HG03469 (cell line): ENCODE measurements around the gene TUBB4B.

Experiments used
- ATAC-seq: cut with Tn5 transposase; IDR thresholded peaks from one replicate; pipeline ENCODE4 v1.9.1; 2021; ENCODE audit warnings: mild to moderate bottlenecking, moderate library complexity, moderate number of reproducible peaks; ENCODE audit not compliant: unreplicated experiment

Gene TUBB4B

DNA sequence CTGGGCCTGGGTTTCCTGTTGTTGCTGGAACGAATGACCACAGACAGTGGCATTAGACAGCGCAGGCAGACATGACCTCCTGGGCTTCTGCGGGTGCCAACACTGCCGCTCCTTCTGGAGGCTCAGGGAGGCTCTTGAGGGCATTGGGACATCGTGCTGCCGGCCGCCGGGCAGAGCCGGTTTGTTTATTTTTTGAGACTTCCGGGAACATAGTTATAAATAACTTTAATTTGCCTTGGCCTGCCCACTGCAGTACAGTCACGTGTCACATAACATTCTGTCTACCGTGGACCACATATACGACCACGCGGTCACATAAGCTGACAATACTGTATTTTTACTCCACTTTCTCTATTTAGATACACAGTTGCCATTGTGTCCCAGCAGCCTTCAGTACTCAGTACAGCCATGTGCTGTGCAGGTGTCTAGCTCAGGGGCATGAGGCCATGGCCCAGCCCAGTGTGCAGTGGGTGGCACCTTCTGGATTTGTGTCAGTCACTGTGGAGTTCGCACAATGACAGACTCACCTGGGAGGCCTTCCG is 28.2 kb downstream of the TUBB4B start:
- ATAC-seq: no peak

DNA sequence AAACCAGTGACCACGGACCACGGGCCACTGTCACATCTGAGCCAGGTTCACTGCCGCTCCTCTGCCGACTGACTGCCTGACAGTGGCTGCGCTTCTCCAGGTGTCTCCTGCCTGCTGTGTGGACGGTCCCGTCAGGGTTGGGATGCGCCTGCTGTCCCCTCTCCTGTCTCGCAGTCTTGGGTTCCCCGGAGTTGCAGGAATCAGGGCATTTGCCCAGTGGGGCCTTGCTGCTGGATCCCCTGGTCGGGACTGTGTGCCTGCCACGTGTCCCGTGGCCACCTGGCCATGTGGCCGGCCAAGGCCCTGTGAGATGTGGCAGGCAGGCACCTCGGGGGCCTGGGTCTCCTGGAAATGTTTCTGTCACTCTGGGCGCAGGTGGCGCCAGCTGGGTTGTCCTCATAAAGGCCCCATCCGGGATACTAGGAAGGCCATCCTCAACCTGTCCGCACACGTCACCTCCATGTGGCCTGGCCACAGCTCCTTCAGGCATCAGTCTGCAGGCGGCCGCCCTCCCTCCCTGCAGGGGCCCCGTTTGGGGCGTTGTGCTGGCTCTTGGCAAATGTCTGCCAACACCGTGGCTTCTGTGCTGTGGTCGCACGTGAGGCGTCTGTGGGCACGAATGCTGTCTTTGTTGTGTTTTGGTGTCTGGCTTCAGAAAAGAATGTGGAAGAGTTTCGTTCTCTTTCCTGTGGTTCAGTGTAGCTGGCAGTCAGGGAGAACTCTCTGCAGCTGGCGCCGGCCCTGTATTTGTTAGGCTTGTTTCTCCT is 30.0 kb downstream of the TUBB4B start:
- no peak for ATAC-seq

DNA sequence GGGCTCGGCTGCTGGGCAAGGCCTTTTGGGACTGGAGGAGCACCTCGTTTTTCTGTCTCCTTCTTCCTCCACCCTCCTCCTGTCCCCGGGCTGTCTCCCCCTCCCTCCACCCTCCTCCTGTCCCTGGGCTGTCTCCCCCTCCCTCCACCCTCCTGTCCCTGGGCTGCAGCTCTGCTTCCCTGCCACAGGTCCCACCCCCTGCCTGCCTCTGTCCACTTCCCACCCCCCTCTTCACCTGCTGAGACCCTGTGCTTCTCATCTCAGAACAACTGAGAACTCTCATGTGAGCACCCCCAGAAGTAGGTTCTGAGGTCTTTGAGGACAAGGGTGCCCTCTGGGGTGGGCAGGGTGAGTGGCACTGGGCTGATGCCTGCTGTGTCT is 30.6 kb downstream of the TUBB4B start:
- ATAC-seq: no peak

DNA sequence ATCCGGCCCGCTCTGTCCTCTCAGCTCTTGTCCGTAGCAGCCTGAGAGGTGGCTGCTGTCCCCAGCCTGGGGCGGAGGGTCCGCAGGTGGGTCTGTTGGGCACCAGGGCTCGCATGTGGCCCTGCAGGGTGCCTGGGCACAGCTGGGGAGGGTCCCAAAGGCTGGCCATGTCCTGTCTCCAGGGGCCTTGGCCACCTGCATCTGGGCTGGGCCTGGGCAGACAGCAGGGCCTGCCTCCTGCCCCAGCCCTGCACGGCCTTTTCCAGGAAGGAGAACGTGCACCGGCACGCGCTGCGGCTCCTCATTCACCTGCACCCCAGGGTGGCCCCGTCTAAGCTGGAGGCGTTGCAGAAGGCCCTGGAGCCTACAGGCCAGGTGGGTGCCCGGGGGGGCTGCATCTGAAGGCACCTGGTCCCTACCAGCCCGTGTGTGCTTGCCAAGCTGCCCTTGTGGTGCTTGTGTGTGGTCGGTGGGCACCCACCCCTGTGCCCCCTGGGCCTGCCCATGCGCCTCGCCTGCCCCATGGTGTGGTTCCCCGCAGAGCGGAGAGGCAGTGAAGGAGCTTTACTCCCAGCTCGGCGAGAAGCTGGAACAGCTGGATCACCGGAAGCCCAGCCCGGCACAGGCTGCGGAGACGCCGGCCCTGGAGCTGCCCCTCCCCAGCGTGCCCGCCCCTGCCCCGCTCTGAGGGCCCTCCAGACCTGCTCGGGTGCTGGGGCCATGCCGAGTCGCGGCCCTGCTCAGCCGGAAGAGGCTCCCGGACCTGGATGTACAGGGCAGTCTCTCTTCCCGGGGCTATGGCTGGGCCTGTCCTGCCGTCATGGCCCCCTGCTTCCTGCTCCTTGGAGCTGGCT is 31.4 kb downstream of the TUBB4B start:
- no peak for ATAC-seq

DNA sequence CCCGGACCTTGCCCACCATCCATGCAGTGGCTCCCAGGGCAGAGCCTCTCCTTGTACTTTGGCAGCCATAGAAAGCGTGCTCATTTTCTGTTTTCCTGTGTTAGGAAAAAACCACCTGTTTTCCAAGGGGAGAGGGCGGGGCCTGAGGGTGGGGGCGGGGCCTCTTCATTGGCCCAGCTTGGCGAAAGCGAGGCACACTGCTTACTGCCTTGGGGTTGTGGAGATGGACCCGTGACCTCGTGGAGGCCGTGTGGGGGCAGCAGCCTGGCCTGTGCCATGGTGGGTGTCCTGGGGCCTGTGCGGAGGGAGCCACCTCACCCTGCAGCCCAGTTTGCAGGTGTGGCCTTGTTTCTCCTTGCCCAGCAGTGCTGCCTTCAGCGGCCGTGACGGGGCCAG is 32.0 kb downstream of the TUBB4B start:
- ATAC-seq: no peak

DNA sequence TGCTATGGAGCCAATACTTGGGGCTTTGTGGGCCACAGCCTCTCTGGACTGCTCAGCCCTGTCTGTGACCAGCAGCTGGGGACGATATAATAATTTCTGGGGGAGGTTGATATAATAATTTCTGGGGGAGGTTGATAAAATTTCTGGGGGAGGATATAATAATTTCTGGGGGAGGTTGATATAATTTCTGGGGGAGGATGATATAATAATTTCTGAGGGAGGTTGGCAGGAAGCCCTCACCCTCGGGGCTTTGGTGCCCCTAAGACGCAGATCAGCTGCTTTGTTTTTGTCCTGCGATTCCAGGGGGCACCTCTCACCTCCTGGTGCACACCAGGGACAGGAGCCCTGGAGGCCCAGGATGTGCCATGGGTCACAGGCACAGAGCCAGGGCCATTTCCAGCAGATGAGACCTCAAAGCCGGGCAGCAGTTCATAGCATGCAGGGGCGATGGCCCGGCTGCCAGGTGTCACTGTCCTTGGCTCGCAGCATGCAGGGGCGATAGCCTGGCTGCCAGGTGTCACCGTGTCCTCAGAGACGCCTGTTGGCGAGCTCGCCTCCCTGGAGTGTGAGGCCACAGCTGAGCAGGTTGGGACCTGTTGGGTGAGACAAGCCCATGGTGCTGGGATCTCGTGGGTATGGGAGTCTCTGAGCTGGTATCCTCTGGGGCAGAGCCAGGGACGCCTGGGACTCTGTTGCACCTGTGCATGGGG is 32.7 kb downstream of the TUBB4B start:
- ATAC-seq: no peak

DNA sequence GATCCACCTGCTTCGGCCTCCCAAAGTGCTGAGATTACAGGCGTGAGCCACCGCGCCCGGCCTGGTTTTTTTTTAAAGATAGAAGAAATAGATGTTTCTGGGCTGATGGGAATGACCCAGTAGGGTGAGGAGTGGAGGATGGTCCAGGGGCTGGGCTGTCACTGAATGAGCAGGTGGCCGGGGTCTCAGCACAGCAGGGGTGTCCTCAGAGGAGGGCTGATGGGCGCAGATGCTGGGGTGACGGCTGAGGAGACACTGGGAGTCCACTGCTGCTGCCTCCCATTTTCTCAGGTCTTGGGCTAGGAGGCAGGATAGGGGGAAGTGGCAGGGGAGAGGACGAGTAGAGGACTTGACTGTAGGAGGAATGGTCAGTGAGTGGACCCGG is 34.1 kb downstream of the TUBB4B start:
- no peak for ATAC-seq

DNA sequence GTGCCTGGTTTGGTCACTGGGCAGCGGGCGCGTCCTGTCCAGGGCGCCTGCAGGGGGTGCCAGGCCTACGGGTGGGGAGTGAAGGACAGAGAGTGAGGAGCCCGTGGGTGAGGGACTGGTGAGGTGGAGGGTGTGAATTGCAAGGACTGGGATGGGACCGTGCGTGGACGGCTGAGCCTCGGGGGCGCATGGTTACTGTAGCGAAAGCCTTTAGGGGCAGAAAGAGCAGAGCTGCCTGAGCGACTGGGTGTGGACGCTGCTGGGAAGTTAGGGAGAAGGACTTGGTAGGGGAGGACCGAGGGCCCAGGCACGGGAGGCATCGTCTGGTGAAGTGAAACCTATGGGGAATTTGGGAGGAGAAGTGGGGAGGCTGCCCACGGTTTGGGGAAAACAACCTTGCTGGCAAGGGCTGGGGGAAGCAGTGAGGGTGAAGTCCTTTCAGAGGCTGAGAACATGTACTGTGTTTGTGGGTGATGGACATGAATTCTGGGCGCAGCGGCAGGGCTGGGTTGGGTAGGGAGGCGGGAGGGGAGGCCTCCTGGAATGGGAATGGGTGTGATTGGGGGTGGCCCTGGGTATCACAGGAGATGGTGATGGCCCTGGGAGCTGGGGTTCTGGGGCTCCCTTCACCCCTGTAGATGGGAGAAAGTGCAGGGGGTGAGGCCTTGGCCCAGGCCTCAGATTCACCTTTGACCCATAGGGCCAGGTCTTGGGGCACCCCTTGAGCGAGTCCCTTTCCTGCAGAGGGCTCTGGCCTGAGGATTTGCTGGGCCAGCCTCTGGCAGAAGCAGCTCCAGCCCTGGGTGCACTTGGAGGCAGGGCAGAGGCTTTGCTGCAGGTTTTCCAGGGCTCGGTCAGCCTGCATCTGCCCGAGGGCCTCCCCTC is 34.7 kb downstream of the TUBB4B start:
- ATAC-seq: no peak

DNA sequence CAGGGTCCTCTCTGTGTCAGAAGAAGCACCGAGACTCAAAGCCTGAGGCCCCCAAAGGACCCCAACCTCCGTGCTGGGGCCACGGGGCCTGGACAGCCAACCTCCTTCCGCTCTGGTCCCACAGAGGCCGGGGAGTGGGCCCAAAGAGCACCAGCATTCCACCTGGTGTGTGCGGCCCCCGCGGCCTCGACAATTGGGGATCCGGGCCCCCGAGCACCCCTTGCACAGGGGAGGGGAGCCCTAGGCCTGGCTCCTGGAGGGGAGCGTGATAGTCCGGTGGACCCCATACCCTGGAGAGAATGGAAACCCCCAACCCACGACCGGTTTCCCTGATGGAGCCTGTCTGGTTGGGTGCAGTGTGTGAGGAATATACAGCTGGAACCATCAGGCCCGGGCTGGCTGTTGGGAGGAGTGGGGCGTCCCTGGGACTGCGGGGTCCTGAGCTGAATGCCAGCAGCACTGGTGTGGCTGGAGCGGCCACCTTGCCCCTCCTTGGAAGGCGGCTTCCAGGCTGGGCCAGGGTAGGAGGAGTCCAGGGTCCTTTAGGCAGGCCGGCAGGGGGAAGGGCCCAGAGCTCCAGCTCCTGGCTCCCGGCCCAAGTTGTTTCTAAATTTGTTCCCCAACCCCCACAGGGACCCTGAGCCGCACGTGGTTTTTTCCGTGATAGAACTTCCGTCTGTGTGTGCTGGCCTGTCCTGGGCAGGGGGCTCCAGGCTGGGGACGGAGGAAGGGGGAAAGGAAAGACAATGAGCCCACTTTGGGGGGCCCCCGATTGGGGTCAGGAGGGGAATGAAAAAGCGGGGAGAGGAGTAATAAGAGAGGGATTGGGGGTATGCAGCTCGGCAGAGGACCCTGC is 35.6 kb downstream of the TUBB4B start:
- no peak for ATAC-seq

DNA sequence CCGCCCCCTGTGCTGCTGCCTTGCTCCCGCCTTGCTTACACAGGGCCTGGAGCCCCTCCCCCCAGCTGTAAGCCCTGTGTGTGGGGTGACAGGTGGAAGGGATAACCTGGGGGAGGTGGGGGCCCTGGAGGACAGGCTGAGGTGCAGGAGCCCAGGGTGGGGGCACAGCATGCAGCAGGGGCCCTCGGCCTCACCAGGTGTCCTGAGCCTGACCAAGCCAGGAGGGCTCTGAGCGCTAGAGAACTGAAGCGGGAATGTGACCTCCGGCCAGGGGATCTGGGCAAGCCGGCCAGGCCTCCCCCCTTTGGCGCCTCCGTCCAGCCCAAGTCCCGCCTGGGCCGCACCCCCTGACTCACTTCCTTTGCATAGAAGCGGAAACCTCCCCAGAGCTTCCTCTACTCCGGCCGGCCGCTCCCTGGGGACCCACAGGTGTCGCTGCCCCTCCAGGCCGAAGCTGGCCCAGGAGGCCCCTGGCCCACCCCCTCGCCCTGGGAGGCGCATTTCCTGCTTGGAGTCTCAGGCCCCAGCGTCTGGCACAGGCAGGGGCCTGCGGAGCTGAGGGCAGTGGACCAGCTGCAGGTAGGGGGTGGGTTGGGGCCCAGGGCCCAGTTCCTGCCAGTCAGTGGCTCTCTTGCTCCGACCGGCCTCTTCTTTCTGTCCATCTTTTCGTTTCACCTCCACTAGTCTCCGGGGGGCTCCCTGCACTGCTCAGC is 36.4 kb downstream of the TUBB4B start, which contains the start of gene TOR4A:
TSS of gene TOR4A (plus strand) at position 398 of the 713 bp plus-strand sequence. CDS start 964 bp downstream, outside the sequence.
- no peak for ATAC-seq

DNA sequence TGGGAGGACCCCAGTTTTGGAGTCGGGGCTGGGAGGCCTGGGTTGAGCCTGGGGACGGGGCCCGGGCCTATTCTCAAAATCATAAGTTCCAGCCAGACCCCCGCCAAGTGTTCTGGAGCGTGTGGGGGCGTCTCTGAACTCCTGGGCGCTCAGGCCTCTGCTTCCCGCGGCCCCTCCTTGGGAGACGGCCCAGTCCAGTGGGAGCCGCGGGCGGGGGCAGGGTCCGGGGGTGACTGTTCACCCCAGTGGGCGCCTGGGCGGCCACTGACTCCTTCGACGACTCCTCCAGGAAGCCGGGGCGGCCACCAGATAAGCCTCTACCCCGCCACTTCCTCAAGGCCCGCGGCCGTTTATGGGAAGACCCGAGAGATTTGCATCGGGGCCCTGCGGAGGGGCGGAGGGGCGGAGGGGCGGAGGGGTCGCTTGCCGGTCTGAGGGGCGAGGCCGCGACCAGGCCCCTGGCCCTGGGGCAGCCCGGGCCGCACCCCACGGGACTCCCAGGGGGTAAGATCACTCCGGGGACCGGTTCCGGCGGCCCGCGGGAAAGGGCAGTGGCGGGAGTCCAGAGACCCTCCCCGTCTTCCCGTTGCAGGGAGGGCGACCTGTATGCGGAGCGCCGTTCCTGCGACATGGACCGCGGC is 37.1 kb downstream of the TUBB4B start:
- no peak for ATAC-seq

DNA sequence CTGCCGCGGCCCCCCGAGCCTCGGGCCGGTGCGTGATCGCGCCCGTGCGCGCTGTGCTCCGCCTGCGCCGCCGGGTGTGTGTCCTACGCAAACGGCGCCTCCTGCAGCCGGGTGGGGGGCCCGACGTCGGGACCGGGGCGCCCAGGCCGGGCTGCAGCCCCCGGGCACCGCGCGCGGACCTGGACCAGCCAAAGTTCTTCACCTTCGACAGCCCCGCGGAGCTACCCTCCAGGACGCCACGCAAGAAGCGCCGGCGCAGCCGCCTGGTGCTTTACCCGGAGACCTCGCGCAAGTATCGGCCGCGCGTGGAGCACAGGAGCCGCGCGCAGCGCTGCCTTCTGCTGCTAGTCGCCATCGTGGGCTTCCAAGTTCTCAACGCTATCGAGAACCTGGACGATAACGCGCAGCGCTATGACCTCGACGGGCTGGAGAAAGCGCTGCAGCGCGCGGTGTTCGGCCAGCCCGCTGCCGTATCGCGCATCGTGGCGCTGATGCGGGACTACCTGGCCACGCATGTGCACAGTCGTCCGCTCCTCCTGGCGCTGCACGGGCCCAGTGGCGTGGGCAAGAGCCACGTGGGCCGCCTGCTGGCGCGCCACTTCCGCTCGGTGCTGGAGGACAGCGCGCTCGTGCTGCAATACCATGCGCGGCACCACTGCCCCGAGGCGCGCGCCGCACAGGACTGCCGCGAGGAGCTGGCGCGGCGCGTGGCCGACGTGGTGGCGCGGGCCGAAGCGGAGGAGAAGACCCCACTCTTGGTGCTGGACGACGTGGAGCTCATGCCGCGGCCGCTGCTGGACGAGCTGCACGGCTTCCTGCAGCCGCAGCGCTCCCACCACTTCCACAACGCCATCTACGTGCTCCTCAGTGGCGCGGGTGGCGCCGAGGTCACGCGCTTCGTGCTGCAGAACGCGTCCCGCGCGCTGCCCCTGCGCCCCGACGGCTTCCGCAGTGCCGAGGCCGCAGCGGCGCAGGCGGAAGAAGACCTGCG is 37.9 kb downstream of the TUBB4B start:
- no peak for ATAC-seq

DNA sequence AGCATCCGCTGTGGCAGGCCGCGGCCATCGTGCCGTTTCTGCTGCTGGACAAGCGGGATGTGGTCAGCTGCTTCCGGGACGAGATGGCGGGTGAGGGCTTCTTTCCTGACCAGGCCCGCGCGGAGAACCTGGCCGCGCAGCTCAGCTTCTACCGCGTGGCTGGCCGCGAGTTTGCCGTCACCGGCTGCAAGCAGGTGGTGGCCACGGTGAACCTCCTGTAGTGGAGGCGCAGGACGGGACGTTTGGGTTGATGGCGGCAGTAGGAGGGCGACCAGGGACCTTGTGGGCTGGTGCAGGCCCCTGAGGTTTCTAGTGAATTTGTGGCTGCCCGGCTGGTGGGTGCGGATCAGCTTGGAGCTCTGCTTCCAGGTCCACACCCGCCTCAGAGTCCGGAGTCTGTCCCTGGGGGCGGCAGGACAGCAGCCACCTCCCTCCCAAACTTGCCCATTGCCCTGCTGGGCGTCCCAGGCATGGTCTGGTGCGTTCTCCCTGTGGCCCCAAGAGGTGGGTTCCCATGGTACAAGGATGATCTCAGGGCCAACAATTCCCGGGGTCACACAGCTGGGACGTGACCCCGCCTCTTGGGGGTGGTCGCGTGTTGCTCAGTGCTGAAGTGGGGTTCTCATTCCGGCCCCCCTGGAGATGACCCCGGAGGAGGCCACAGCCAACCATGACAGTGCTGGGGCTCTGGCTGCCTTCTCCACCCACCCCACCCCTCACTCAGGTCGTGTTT is 38.8 kb downstream of the TUBB4B start:
- ATAC-seq: no peak

DNA sequence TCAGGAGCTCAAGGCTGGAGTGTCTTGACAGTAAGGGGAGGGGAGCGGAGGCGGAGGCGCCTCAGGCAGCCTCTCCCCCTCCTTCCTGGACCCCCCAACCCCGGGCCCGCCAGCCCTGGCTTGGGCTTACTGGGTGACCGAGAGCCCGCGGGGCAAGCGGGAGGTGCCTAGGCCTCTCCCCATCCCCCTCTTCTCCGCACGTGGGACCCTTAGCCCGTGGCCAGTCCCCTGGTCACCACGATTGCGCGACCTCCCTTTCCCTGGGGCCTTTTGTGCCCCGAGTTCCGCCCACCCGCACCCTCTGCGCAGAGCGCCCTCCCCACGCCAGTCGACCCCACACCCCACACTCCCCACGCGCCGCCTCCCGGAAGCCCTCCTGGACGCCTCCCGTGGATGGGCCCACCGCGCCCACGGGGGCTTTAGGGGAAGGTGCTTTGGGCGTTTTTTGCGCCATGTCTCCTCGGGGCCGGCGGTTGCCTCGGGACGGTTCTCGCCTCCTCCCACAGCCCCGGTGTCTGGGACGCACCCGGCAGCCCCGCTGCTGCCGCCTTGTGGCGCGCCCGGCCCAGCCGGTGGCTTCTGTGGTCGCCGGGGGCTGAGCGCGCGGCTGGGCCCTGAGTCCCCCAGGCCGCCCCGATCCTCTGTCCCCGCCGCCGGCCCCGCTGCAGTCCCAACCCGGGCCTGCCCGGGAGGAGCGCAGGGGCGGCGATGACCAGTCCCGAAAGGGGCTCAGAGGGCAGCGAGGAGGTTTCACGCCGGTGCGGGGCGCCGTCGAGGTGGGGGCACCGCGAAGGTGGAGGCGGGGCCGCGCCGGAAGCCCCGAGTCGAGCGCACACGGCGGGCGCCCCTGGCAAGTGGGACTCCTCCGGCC is 39.6 kb downstream of the TUBB4B start:
- ATAC-seq: no peak

DNA sequence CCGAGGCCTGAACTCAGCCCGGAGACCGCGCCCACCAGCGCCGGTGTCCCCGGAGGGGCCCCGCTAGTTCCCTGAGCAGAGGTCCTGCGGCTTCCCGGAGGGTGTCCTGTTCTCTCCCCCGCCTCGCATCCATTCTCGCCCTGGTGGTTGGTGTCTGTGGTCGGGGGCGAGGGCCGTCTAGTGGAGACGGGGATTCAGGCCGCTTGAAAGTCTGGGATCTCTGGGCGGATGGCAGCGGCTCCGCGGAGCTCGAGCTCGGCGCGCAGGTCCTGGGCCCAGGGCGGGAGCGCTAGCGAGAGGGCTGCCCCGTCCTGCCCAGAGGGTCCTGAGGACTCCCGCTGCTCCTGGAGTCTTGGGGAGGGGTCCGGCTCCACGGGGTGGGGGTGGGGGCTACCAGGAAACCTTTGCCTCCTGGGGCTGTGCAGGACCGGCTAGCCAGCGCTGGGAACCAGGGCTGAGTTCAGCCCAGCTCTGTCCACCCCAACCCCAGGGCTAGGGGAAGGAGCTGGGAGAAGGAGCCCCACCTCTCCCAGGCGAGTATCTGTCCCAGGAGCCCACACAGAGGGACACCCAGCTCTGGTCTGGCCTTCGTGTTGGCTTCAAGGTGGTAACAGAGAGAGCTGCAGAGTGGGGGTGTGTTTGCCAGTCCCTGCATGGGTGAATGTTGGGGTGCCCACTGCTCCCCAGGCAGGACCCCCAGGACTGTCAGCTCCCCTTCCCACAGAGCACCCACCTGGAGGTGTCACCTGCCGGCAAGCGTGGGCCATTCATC is 40.4 kb downstream of the TUBB4B start:
- ATAC-seq: no peak
